HepG2 (cell line): ENCODE results near the gene CAPN7. TPM values are rescaled to one million over a fixed set of nuclear protein-coding genes. Genes with fewer than 3 reads are reported as not detected.

Experiments
- ATAD3A ChIP-seq: sonication (generic); formaldehyde crosslinking; IDR thresholded peaks from 2 replicates; pipeline ENCODE4 v1.4.0; 2020; ENCODE audit warnings: missing genetic modification reagents
- ELK4 ChIP-seq: sonication (generic); formaldehyde crosslinking; IDR thresholded peaks from 2 replicates; pipeline ENCODE4 v1.9.0; 2021; ENCODE audit warnings: missing genetic modification reagents, borderline replicate concordance
- ETS1 ChIP-seq: sonication (generic); formaldehyde crosslinking; IDR thresholded peaks from 2 replicates; pipeline ENCODE4 v1.4.0; 2020; ENCODE audit warnings: missing genetic modification reagents
- GATAD2A ChIP-seq: IDR thresholded peaks from 2 replicates; pipeline ENCODE4 v1.6.1; 2016
- HOXA3 ChIP-seq: sonication (generic); formaldehyde crosslinking; IDR thresholded peaks from 2 replicates; pipeline ENCODE4 v1.5.0; 2020; ENCODE audit warnings: missing genetic modification reagents
- KIAA2018 ChIP-seq: sonication (generic); formaldehyde crosslinking; IDR thresholded peaks from 2 replicates; pipeline ENCODE4 v1.5.0; 2020; ENCODE audit warnings: mild to moderate bottlenecking, missing genetic modification reagents, borderline replicate concordance
- MTA1 ChIP-seq: sonication (generic); formaldehyde crosslinking; IDR thresholded peaks from 2 replicates; pipeline ENCODE4 v1.4.0; 2020; ENCODE audit warnings: missing genetic modification reagents, mild to moderate bottlenecking, borderline replicate concordance
- PAX8 ChIP-seq: sonication (generic); formaldehyde crosslinking; IDR thresholded peaks from 2 replicates; pipeline ENCODE4 v1.8.0; 2022; ENCODE audit warnings: mild to moderate bottlenecking, missing genetic modification reagents, borderline replicate concordance
- RBM22 ChIP-seq: fragments of 200-400 bp; formaldehyde crosslinking; optimal IDR thresholded peaks from 2 replicates; pipeline ENCODE3; 2017; ENCODE audit warnings: mild to moderate bottlenecking, low read length, moderate library complexity
- XBP1 ChIP-seq: sonication (generic); formaldehyde crosslinking; IDR thresholded peaks from 2 replicates; pipeline ENCODE4 v1.5.0; 2020; ENCODE audit warnings: missing genetic modification reagents
- ZNF263 ChIP-seq: sonication (generic); formaldehyde crosslinking; IDR thresholded peaks from 2 replicates; pipeline ENCODE4 v1.4.0; 2020; ENCODE audit warnings: missing genetic modification reagents
- ZNF292 ChIP-seq: sonication (generic); formaldehyde crosslinking; IDR thresholded peaks from 2 replicates; pipeline ENCODE4 v1.8.1; 2022; ENCODE audit warnings: mild to moderate bottlenecking, low read depth, missing genetic modification reagents, borderline replicate concordance
- ZNF367 ChIP-seq: sonication (generic); formaldehyde crosslinking; IDR thresholded peaks from 2 replicates; pipeline ENCODE4 v1.4.0; 2020; ENCODE audit warnings: missing genetic modification reagents, borderline replicate concordance
- ZNF737 ChIP-seq: sonication (generic); formaldehyde crosslinking; IDR thresholded peaks from 2 replicates; pipeline ENCODE4 v1.5.0; 2020; ENCODE audit warnings: missing genetic modification reagents, mild to moderate bottlenecking, borderline replicate concordance
- ZNF75D ChIP-seq: sonication (generic); formaldehyde crosslinking; IDR thresholded peaks from 2 replicates; pipeline ENCODE4 v1.8.1; 2023; ENCODE audit warnings: missing genetic modification reagents, mild to moderate bottlenecking, borderline replicate concordance
- polyA plus RNA-seq, 8 experiments: library from polyadenylated mRNA; depleted of rRNA in 3 of 8; stranded (reverse) in 7 of 8; unstranded in 1 of 8; fragments of >200 nt; fragmentation: Illumina TruSeq in 4 of 8; extraction: Trizol in 4 of 8; gene quantifications; 2 replicates each; pipeline versions ENCODE4 v1.2.1 to v1.2.3, GENCODE V29; 2011 to 2016; ENCODE audit warnings: low read depth in 4 of 8, missing spikeins in 1 of 8, mixed read lengths in 1 of 8; ENCODE audit not compliant: insufficient read depth in 1 of 8
- total RNA-seq, 5 experiments: library from RNA; depleted of rRNA; stranded (reverse); fragments of >200 nt; fragmentation: Illumina TruSeq; extraction: Trizol; gene quantifications; 2 replicates each; pipeline ENCODE4 v1.2.3, GENCODE V29; 2016; ENCODE audit warnings: low read depth in 1 of 5

The CAPN7 gene
- total and polyA plus RNA-seq, 2 of the 13 experiments (the other 11 are each of a cell fraction or from before 2014, with no cell fraction given) = 16.7 to 36.8 TPM

- peak; percentile 67; the same call in 1 of the 2 replicates for TF ChIP-seq ETS1 (CRISPR knock-in tag)
- TF ChIP-seq ZNF367 (CRISPR knock-in tag) = no peak
- TF ChIP-seq RBM22 = peak; percentile 62
- TF ChIP-seq ZNF263 = no peak; the same call in 1 of the 2 replicates
- no peak for TF ChIP-seq ATAD3A (CRISPR knock-in tag)
- TF ChIP-seq ZNF75D = no peak
- 0 out of 2 replicates have a peak, but pooled peaks have one; percentile 37 for TF ChIP-seq ELK4 (CRISPR knock-in tag)
- peak; percentile 85 for TF ChIP-seq HOXA3 (CRISPR knock-in tag)
- TF ChIP-seq ZNF292 = no peak
- peak; percentile 88; the same call in 1 of the 2 replicates for TF ChIP-seq PAX8 (CRISPR knock-in tag)
- no peak for TF ChIP-seq XBP1
- TF ChIP-seq KIAA2018 (CRISPR knock-in tag) = no peak
- TF ChIP-seq MTA1 (CRISPR knock-in tag) = no peak
- peak; percentile 85 for TF ChIP-seq GATAD2A (CRISPR knock-in tag)
- TF ChIP-seq ZNF737 = no peak
Measured at GRCh38 chr3:15205934-15206661, at the start of gene CAPN7 (continued).
